Measurements from ENCODE around the gene MCRS1.
"Not testable (repeated sequence)": the region's sequence is repeated elsewhere in the genome, so short reads cannot be mapped to it uniquely, and the experiment has no call there.

MCRS1 gene

GRCh38 chr12:49518914-49519573 lies 48.9 kb downstream of the MCRS1 start:
- no peak for DNase-seq (ENCODE audit: low spot score)
- no peak for TF ChIP-seq CTCF (IDR thresholded peaks at IDR 0.05; ENCODE audit: extremely low read depth, missing control alignments)

- TF ChIP-seq CTCF (IDR thresholded peaks at IDR 0.05; ENCODE audit: extremely low read depth, missing control alignments), result no peak
Observed at GRCh38 chr12:49515266-49515665, 52.7 kb downstream of the MCRS1 start.

GRCh38 chr12:49512546-49512945 lies 55.4 kb downstream of the MCRS1 start:
- DNase-seq (ENCODE audit: low spot score), result no peak
- TF ChIP-seq CTCF (IDR thresholded peaks at IDR 0.05; ENCODE audit: extremely low read depth, missing control alignments), result no peak

More at GRCh38 chr12:49515266-49515665, 52.7 kb downstream of the MCRS1 start:
- no peak for DNase-seq (ENCODE audit: low spot score)

GRCh38 chr12:49511410-49511809 lies 56.5 kb downstream of the MCRS1 start:
- no peak for DNase-seq (ENCODE audit: low spot score)

GRCh38 chr12:49509681-49510080 lies 58.3 kb downstream of the MCRS1 start:
- DNase-seq (ENCODE audit: low spot score), result not testable (repeated sequence)

More at GRCh38 chr12:49511410-49511809, 56.5 kb downstream of the MCRS1 start:
- TF ChIP-seq CTCF (IDR thresholded peaks at IDR 0.05; ENCODE audit: extremely low read depth, missing control alignments), result no peak

Measured in GM20000 (cell line).